ENCODE results near the gene SLC35B4.
A peak's percentile ranks its signal among the peaks of the same experiment; 100 is the strongest.
"Not testable (repeated sequence)": the region's sequence is repeated elsewhere in the genome, so short reads cannot be mapped to it uniquely, and the experiment has no call there.

SLC35B4 gene

GRCh38 chr7:134331393-134331792, 14.7 kb upstream of the SLC35B4 start:
- DNase-seq (ENCODE audit: low read depth) = no peak

DNA sequence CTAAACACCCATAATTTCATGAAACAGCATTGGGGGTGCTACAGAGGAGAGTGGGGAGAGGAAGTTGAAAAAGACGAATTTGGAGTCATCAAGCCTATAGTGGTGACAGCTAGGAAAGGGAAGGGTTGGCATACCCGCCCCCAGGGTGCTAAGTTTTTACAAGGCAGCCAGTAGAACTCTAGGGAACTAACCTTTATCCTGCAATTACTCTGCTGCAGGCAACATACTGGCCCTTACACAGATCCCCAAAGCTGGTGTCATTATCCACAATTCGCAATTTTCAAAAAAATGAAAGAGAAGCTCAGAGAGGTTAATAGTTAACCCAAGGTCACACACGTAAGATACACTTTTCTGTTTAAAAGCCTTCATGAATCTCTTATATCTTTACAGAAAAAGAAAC, 14.2 kb upstream of the SLC35B4 start:
- DNase-seq (ENCODE audit: low read depth) = no peak

GRCh38 chr7:134329614-134330346, 13.1 kb upstream of the SLC35B4 start:
- no peak for DNase-seq (ENCODE audit: low read depth)

GRCh38 chr7:134328900-134329299, 12.2 kb upstream of the SLC35B4 start:
- no peak for DNase-seq (ENCODE audit: low read depth)

DNA sequence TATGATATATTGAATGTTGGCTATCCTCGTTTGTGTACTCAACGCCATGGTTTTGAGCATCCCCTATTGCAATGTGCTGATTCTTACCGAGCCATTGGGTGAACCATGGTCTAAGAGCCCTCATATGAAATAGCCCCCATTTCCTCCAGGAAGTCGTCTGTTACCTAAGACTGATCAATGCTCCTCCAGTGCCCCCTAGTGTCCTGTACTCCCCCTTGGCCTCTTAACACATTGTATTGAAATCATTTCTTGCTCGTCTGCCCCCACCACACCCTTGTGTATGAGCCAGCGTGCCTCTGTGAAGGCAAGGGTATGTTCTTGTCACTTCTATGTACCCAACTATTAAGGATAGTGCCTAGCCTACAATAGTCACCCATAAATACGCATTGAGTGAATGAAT, 11.2 kb upstream of the SLC35B4 start:
- peak; percentile 22 for DNase-seq (ENCODE audit: low read depth)

- DNase-seq (ENCODE audit: low read depth) = no peak
These were observed 7.4 kb upstream of the SLC35B4 start for GRCh38 chr7:134324107-134324506.

GRCh38 chr7:134320201-134320600, 3.5 kb upstream of the SLC35B4 start:
- DNase-seq (ENCODE audit: low read depth) = no peak

GRCh38 chr7:134318443-134318842, 1.7 kb upstream of the SLC35B4 start:
- DNase-seq (ENCODE audit: low read depth) = no peak

- no peak for DNase-seq (ENCODE audit: low read depth)
These were observed 704 bp upstream of the SLC35B4 start for GRCh38 chr7:134317434-134317833.

- no peak for DNase-seq (ENCODE audit: low read depth)
These were observed 821 bp downstream of the SLC35B4 start for GRCh38 chr7:134315679-134316538.

- no peak for DNase-seq (ENCODE audit: low read depth)
These were observed 3.2 kb downstream of the SLC35B4 start for GRCh38 chr7:134313543-134313942.

- DNase-seq (ENCODE audit: low read depth) = no peak
These were observed 4.0 kb downstream of the SLC35B4 start for GRCh38 chr7:134312717-134313116.

- DNase-seq (ENCODE audit: low read depth) = no peak
These were observed 4.9 kb downstream of the SLC35B4 start for GRCh38 chr7:134311807-134312206.

- DNase-seq (ENCODE audit: low read depth) = no peak
These were observed 8.2 kb downstream of the SLC35B4 start for GRCh38 chr7:134308548-134308947.

DNA sequence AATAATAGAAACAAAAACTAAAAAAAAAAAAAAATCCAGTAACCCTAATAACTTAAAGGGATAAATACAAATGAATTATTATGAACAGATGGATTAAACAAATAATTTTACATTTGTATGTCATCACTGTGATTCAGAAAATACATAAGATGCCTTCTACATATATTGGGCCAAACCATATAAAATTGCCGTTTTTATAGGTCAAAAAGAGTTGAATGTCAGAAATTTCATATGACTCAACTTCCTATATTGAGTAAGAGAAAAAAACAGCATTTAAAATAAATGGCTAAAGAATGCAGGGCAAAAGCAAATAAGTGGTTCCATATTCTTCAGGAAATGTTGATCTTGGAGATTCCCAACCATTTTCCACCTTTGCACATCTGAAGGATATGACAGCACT, 9.4 kb downstream of the SLC35B4 start:
- no peak for DNase-seq (ENCODE audit: low read depth)

- DNase-seq (ENCODE audit: low read depth) = no peak
These were observed 14.6 kb downstream of the SLC35B4 start for GRCh38 chr7:134302120-134302519.

DNA sequence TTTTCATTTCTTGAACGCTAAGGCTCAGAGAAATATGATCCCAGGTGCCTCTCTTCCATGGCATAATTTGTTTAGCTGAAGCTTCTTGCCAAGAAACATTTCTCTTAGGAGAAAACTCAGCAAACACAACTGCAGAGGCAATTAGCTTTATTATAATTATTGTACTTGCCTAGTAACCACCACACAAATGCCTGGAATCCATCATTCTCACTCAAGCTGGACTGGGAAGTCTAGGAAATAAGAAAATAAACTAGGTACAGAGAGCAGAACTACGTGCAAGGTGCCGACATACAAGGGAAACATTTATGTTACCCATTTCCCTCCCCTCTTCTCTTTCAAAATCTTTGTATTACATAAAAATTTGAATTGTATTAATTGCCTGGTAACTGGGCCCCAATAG, 15.1 kb downstream of the SLC35B4 start:
- DNase-seq (ENCODE audit: low read depth) = no peak

- no peak for DNase-seq (ENCODE audit: low read depth)
These were observed 15.7 kb downstream of the SLC35B4 start for GRCh38 chr7:134300988-134301387.

DNA sequence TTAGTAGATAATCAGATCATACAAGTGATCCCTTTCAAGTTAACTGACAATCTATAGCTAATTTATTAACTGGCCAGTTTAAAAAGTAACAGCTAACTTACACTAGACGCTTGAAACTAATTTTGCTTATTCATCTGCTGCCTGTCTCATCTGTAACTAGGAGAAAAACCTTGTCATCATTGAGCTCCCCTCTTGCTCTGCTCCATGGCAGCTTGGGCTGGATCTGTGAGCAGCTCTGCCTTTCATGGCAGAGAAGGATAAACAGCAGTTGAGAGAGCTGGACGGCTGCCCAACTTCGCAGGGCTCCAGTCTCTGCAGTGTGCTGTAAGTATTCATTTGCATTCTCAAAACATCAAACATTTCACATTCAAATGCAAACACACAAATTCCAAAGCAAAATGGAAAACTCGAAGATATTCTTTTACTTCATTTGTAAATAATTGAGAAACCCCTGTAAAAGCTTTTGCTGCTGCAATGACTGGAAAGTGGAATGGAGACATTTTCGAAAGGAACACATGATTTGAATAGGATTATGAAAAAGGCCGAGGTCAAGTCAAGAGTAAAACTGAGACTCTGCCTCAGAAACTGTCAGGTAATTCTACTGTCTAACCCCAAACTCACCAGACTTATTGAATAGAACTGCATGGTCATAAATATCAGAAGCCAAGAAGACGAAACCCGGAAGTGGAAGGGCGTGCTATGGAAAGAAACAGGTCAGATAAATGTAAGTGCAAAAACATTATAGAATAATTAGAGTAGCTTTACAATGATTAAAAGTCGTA, 17.6 kb downstream of the SLC35B4 start:
- DNase-seq (ENCODE audit: low read depth) = no peak

DNA sequence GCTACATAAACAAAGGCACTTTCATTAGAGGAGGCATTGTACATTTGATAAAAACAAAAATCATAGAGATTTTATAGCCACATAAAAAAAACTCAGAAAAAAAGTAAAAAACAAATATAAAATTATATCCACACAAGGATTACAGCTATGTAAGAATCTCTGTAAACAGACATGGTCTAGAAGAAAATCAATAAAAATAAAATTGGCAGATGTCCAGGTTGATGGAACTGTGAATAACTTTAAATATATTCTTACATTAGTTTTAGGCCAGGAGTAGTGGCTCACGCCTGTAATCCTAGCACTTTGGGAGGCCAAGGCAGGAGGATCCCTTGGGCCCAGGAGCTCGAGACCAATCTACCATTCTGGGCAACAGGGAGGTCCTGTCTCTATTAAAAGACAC, 19.2 kb downstream of the SLC35B4 start:
- DNase-seq (ENCODE audit: low read depth) = no peak

DNA sequence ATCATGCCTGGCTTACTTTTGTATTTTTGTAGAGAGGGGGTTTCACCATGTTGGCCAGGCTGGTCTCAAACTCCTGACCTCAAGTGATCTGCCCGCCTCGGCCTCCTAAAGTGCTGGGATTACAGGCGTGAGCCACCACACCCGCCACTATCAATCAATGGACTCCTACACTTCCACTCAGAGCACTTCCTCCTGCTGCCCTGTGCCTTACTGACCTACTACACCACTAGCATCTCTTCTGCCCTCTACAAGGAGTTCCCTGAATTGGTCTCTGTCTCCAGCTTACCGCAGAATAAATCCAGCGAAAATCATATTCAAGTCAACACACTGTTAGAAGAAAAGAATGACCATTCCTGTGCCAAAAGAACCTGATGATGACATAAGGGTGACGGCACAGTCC, 20.7 kb downstream of the SLC35B4 start:
- DNase-seq (ENCODE audit: low read depth) = not testable (repeated sequence)

GRCh38 chr7:134293002-134293740, 23.6 kb downstream of the SLC35B4 start:
- no peak for DNase-seq (ENCODE audit: low read depth)

All from CMK (cell line).